ENCODE data around the gene KCNN4. TPM values are rescaled to one million over a fixed set of nuclear protein-coding genes. Genes with fewer than 3 reads are reported as not detected.

Gene KCNN4
- total RNA-seq, 1 donor from 2014 or later = not detected

DNA sequence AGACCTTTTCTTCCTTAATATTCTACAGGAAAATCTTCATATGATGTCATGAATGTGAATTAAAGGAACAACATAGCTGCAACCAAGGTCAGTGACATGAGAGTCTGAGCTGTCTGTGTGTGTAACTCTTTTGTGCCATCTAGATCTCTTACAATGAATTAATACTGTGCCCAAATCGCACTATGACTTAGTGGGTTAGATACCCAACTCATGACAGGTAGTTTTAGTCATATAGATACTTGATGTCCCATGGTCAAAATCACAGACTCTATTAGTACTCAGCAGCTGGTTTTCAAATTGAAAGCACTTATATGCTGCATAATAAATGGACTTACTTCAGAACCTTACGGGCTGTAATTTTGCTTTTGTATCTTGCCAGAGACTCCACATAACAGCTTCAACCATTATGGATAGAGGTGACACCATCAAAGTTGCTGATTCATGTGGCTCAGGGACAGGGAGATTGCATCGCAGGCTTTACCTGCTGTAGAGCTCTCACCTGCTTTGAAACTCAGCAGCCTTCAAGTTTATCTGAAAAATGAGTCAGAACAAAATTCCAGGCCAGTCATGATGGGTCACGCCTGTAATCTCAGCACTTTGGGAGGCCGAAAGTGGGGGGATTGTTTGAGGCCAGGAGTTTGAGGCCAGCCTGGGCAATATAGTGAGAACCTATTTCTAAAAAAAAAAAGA, 34.0 kb upstream of the KCNN4 start:
- no peaks in the 10 kb centered on the region for H3K79me2 ChIP-seq (ENCODE audit: low read depth)
- H4K20me1 ChIP-seq (ENCODE audit: low read depth) = no peaks in the 10 kb centered on the region
- H3K27ac Mint-ChIP-seq = no peak overlapping the region
- H3K9me3 ChIP-seq (ENCODE audit: low read depth) = no peaks in the 10 kb centered on the region
- H3K4me1 Mint-ChIP-seq = no peaks in the 10 kb centered on the region
- no peak overlapping the region for H3K27ac ChIP-seq
- no peak overlapping the region for H3K4me2 ChIP-seq
- no peak for DNase-seq (ENCODE audit: low spot score)
- H3K4me3 Mint-ChIP-seq = no peak overlapping the region
- TF ChIP-seq EZH2 (IDR thresholded peaks at IDR 0.05) = no peak
- TF ChIP-seq, protein P1, sequence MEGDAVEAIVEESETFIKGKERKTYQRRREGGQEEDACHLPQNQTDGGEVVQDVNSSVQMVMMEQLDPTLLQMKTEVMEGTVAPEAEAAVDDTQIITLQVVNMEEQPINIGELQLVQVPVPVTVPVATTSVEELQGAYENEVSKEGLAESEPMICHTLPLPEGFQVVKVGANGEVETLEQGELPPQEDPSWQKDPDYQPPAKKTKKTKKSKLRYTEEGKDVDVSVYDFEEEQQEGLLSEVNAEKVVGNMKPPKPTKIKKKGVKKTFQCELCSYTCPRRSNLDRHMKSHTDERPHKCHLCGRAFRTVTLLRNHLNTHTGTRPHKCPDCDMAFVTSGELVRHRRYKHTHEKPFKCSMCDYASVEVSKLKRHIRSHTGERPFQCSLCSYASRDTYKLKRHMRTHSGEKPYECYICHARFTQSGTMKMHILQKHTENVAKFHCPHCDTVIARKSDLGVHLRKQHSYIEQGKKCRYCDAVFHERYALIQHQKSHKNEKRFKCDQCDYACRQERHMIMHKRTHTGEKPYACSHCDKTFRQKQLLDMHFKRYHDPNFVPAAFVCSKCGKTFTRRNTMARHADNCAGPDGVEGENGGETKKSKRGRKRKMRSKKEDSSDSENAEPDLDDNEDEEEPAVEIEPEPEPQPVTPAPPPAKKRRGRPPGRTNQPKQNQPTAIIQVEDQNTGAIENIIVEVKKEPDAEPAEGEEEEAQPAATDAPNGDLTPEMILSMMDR (IDR thresholded peaks at IDR 0.05) = no peak
- TF ChIP-seq EZH2phosphoT487 (IDR thresholded peaks at IDR 0.05) = no peak
- H3K9me3 Mint-ChIP-seq = peaks cover 5% of the 10 kb centered on the region
- no peak overlapping the region for H3K4me3 ChIP-seq
- H3K27me3 Mint-ChIP-seq (ENCODE audit: insufficient read depth, low read depth) = peaks cover 4% of the 10 kb centered on the region
- no peak overlapping the region for H2AFZ ChIP-seq (replicated peaks)
- H3K36me3 Mint-ChIP-seq = no peaks in the 10 kb centered on the region
- H3K4me1 ChIP-seq = no peaks in the 10 kb centered on the region
- no peaks in the 10 kb centered on the region for H3K36me3 ChIP-seq
- H3K27me3 ChIP-seq = no peaks in the 10 kb centered on the region
- no peak overlapping the region for H3K9ac ChIP-seq
- H3F3A ChIP-seq (ENCODE audit: low read depth) = no peaks in the 10 kb centered on the region

DNA sequence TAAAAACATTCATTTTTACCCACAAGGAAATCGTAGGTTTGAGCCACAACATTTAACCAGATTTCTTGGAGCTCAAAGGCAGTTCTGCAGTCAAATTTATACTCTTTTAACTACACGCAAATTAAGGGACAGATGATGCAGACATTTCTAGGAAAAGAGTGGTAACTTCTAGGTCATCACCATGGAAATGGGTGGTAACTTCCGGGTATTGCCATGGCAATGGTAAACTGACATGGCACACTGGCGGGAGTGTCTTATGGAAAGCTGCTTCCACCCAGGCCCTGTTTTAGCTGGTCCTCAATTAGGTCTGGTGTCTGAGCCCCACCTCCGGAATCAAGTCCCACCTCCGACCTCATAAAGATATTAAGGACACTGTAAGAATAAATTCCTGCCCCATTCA, 31.9 kb upstream of the KCNN4 start:
- TF ChIP-seq, protein P1 (IDR thresholded peaks at IDR 0.05) = no peak
- TF ChIP-seq EZH2 (IDR thresholded peaks at IDR 0.05) (no peak), EZH2phosphoT487 (IDR thresholded peaks at IDR 0.05) (no peak)
- H3K27ac ChIP-seq = no peak overlapping the region
- no peaks in the 10 kb centered on the region for H3K4me1 Mint-ChIP-seq

GRCh38 chr19:43812259-43812658, 31.5 kb upstream of the KCNN4 start:
- DNase-seq (ENCODE audit: low spot score) = no peak
- Histone ChIP-seq H3K4me2 (no peak overlapping the region), H3K9ac (no peak overlapping the region), H3K36me3 (no peaks in the 10 kb centered on the region), H3K4me1 (no peaks in the 10 kb centered on the region), H3K27me3 (no peaks in the 10 kb centered on the region), H2AFZ (replicated peaks) (no peak overlapping the region), H3F3A (ENCODE audit: low read depth) (no peaks in the 10 kb centered on the region), H4K20me1 (ENCODE audit: low read depth) (no peaks in the 10 kb centered on the region), H3K4me3 (no peak overlapping the region), H3K27ac (no peak overlapping the region), H3K9me3 (ENCODE audit: low read depth) (no peaks in the 10 kb centered on the region), H3K79me2 (ENCODE audit: low read depth) (no peaks in the 10 kb centered on the region)
- H3K27ac Mint-ChIP-seq = no peak overlapping the region
- H3K36me3 Mint-ChIP-seq = no peaks in the 10 kb centered on the region
- H3K27me3 Mint-ChIP-seq (ENCODE audit: insufficient read depth, low read depth) = peaks cover 13% of the 10 kb centered on the region
- no peaks in the 10 kb centered on the region for H3K4me1 Mint-ChIP-seq
- H3K4me3 Mint-ChIP-seq = no peak overlapping the region
- peaks cover 2% of the 10 kb centered on the region for H3K9me3 Mint-ChIP-seq
- TF ChIP-seq EZH2phosphoT487 (IDR thresholded peaks at IDR 0.05) = no peak
- TF ChIP-seq, protein P1 (IDR thresholded peaks at IDR 0.05) = no peak
- TF ChIP-seq EZH2 (IDR thresholded peaks at IDR 0.05) = no peak

More for the DNA sequence above, 31.9 kb upstream of the KCNN4 start:
- Histone ChIP-seq H3K4me1 (no peaks in the 10 kb centered on the region), H3K79me2 (ENCODE audit: low read depth) (no peaks in the 10 kb centered on the region), H3K4me2 (no peak overlapping the region), H3K36me3 (no peaks in the 10 kb centered on the region), H2AFZ (replicated peaks) (no peak overlapping the region), H4K20me1 (ENCODE audit: low read depth) (no peaks in the 10 kb centered on the region), H3K4me3 (no peak overlapping the region), H3K27me3 (no peaks in the 10 kb centered on the region), H3K9ac (no peak overlapping the region), H3K9me3 (ENCODE audit: low read depth) (no peaks in the 10 kb centered on the region), H3F3A (ENCODE audit: low read depth) (no peaks in the 10 kb centered on the region)
- H3K4me3 Mint-ChIP-seq = no peak overlapping the region
- peaks cover 3% of the 10 kb centered on the region for H3K9me3 Mint-ChIP-seq
- no peak overlapping the region for H3K27ac Mint-ChIP-seq
- no peak for DNase-seq (ENCODE audit: low spot score)
- no peaks in the 10 kb centered on the region for H3K36me3 Mint-ChIP-seq
- peaks cover 10% of the 10 kb centered on the region for H3K27me3 Mint-ChIP-seq (ENCODE audit: insufficient read depth, low read depth)

Data from neural progenitor cell (in vitro differentiated cells).